GM12878 (cell line): ENCODE data around the gene HLA-DMA. TPM values are rescaled to one million over a fixed set of nuclear protein-coding genes. Genes with fewer than 3 reads are reported as not detected.

Source experiments
- BHLHE40 ChIP-seq, 2 experiments: fragments of 450-650 bp in 1 of 2; IDR thresholded peaks; 2 replicates each; pipeline ENCODE4 v1.6.1; 2011 to 2017; ENCODE audit warnings: low read depth in 2 of 2, borderline replicate concordance in 1 of 2, improper control_type of control experiment in 1 of 2, low read length in 1 of 2, mild to moderate bottlenecking in 1 of 2
- CBFB ChIP-seq: IDR thresholded peaks from 2 replicates; pipeline ENCODE4 v1.6.1; 2016; ENCODE audit warnings: antibody characterized with exemption, low read depth
- CBX5 ChIP-seq: sonication (generic); IDR thresholded peaks from 2 replicates; pipeline ENCODE4 v1.6.1; 2016; ENCODE audit warnings: low read depth, moderate library complexity, mild to moderate bottlenecking, inconsistent platforms
- CHD1 ChIP-seq: IDR thresholded peaks from 2 replicates; pipeline ENCODE4 v1.6.1; 2012; ENCODE audit warnings: low read depth, low read length, improper control_type of control experiment
- CREB1 ChIP-seq: IDR thresholded peaks from 2 replicates; pipeline ENCODE4 v1.6.1; 2012; ENCODE audit warnings: low read depth, mild to moderate bottlenecking, inconsistent platforms
- CREM ChIP-seq: IDR thresholded peaks from 2 replicates; pipeline ENCODE4 v1.6.1; 2014; ENCODE audit warnings: antibody characterized with exemption, low read depth
- E2F8 ChIP-seq: fragments of 450-650 bp; IDR thresholded peaks from 2 replicates; pipeline ENCODE4 v1.6.1; 2018; ENCODE audit warnings: mild to moderate bottlenecking, low read depth, moderate library complexity; ENCODE audit not compliant: partially characterized antibody
- EED ChIP-seq: sonication (generic); IDR thresholded peaks from 2 replicates; pipeline ENCODE4 v1.6.1; 2016; ENCODE audit warnings: antibody characterized with exemption, low read depth
- EGR1 ChIP-seq, 2 experiments: IDR thresholded peaks; 1 replicate in 1 of 2; 2 replicates in 1 of 2; pipeline ENCODE4 v1.6.1; 2011 to 2012; ENCODE audit warnings: low read depth in 2 of 2, low read length in 2 of 2, borderline replicate concordance in 1 of 2, mild to moderate bottlenecking in 1 of 2, moderate library complexity in 1 of 2
- GABPA ChIP-seq: IDR thresholded peaks from 2 replicates; pipeline ENCODE4 v1.6.1; 2014; ENCODE audit warnings: antibody characterized with exemption, low read depth, mild to moderate bottlenecking, inconsistent platforms
- MAX ChIP-seq: IDR thresholded peaks from 2 replicates; pipeline ENCODE4 v1.6.1; 2012; ENCODE audit warnings: low read depth, low read length, improper control_type of control experiment
- MLLT1 ChIP-seq: fragments of 450-650 bp; IDR thresholded peaks from 2 replicates; pipeline ENCODE4 v1.6.1; 2016; ENCODE audit warnings: mild to moderate bottlenecking
- NR2F1 ChIP-seq: fragments of 450-650 bp; conservative IDR thresholded peaks from 2 replicates; pipeline ENCODE4 v1.6.1; 2017; ENCODE audit warnings: mild to moderate bottlenecking
- POLR2AphosphoS5 ChIP-seq: IDR thresholded peaks from 2 replicates; pipeline ENCODE4 v1.6.1; 2011; ENCODE audit warnings: mild to moderate bottlenecking, low read length, inconsistent platforms
- POU2F2 ChIP-seq: IDR thresholded peaks from 3 replicates; pipeline ENCODE4 v1.6.1; 2011; ENCODE audit warnings: low read depth, mild to moderate bottlenecking, low read length, borderline replicate concordance
- RAD51 ChIP-seq: fragments of 450-650 bp; IDR thresholded peaks from 2 replicates; pipeline ENCODE4 v1.6.1; 2016; ENCODE audit warnings: moderate library complexity, mild to moderate bottlenecking, inconsistent platforms
- RELB ChIP-seq: fragments of 450-650 bp; IDR thresholded peaks from 2 replicates; pipeline ENCODE4 v1.6.1; 2017; ENCODE audit warnings: low read depth, mild to moderate bottlenecking, moderate library complexity
- SIX5 ChIP-seq: IDR thresholded peaks from 2 replicates; pipeline ENCODE4 v1.6.1; 2011; ENCODE audit warnings: mild to moderate bottlenecking, low read depth, low read length, moderate library complexity; ENCODE audit not compliant: severe bottlenecking
- SKIL ChIP-seq: fragments of 450-650 bp; IDR thresholded peaks from 2 replicates; pipeline ENCODE4 v1.6.1; 2017; ENCODE audit warnings: mild to moderate bottlenecking, low read depth, inconsistent platforms; ENCODE audit not compliant: poor library complexity, severe bottlenecking
- SMC3 ChIP-seq: IDR thresholded peaks from 2 replicates; pipeline ENCODE4 v1.6.1; 2011; ENCODE audit warnings: low read length, improper control_type of control experiment, borderline replicate concordance
- YBX1 ChIP-seq: fragments of 450-650 bp; IDR thresholded peaks from 2 replicates; pipeline ENCODE4 v1.6.1; 2016; ENCODE audit warnings: antibody characterized with exemption
- ZNF207 ChIP-seq: fragments of 450-650 bp; IDR thresholded peaks from 2 replicates; pipeline ENCODE4 v1.6.1; 2014; ENCODE audit warnings: antibody characterized with exemption, mild to moderate bottlenecking, borderline replicate concordance
- polyA plus RNA-seq, 11 experiments: library from polyadenylated mRNA; depleted of rRNA in 4 of 11; unstranded in 6 of 11; stranded (reverse) in 5 of 11; fragments of >200 nt; fragmentation: Nextera tagmentation in 4 of 11; fragmentation: Illumina TruSeq in 1 of 11; extraction: Ambion mirVana in 4 of 11; extraction: Trizol in 1 of 11; gene quantifications; 1 replicate in 1 of 11; 2 replicates in 10 of 11; pipeline versions ENCODE4 v1.2.1 to v1.2.3, GENCODE V29; 2011 to 2016; ENCODE audit warnings: inconsistent platforms in 2 of 11, missing spikeins in 2 of 11, low read depth in 1 of 11
- total RNA-seq, 4 experiments: library from RNA; depleted of rRNA in 3 of 4; stranded (reverse); fragments of >200 nt in 3 of 4; fragmentation: Illumina TruSeq in 1 of 4; extraction: Trizol in 1 of 4; gene quantifications; 2 replicates each; pipeline versions ENCODE4 v1.2.1 to v1.2.3, GENCODE V29; 2013 to 2021

HLA-DMA gene
- total and polyA plus RNA-seq, 10 of the 15 experiments (the other 5 are each of a cell fraction or from before 2014, with no cell fraction given): 177 to 552 (median 309) TPM

- 0 out of 2 replicates have a peak, but pooled peaks have one; percentile 26 for TF ChIP-seq NR2F1
- TF ChIP-seq BHLHE40 (IDR thresholded peaks at IDR 0.05; ENCODE audit: borderline replicate concordance in 1 of 2, low read depth in 2 of 2, low read length in 1 of 2): peak in 1 of 2 experiments; percentile 81; a peak in 3 of 4 replicates
- peak; percentile 70 for TF ChIP-seq SKIL
- TF ChIP-seq POU2F2: peak; percentile 100
- peak; percentile 94 for TF ChIP-seq EED
- no peak for TF ChIP-seq GABPA
- no peak for TF ChIP-seq CBX5
- TF ChIP-seq ZNF207: no peak; the same call in 1 of the 2 replicates
- TF ChIP-seq RAD51: 0 out of 2 replicates have a peak, but pooled peaks have one; percentile 4
- TF ChIP-seq MAX: peak; percentile 3
- TF ChIP-seq EGR1 (IDR thresholded peaks at IDR 0.05; ENCODE audit: borderline replicate concordance in 1 of 2, low read depth in 2 of 2, low read length in 2 of 2): peak; percentile 83 to 99
- peak; percentile 100 for TF ChIP-seq POLR2AphosphoS5
- no peak for TF ChIP-seq CREB1
- peak; percentile 88 for TF ChIP-seq E2F8
- TF ChIP-seq SMC3: 0 out of 2 replicates have a peak, but pooled peaks have one; percentile 22
- peak; percentile 22; the same call in 1 of the 2 replicates for TF ChIP-seq CHD1
- peak; percentile 75 for TF ChIP-seq RELB
- TF ChIP-seq MLLT1: no peak; the same call in none of the 2 replicates
- TF ChIP-seq YBX1: no peak
- TF ChIP-seq SIX5: peak; percentile 14
- TF ChIP-seq CREM: peak; percentile 97
- TF ChIP-seq CBFB: peak; percentile 98
Observed at GRCh38 chr6:32971581-32972352, 18.9 kb upstream of the HLA-DMA start (continued).
